Activated naive CD8-positive, alpha-beta T cell treated with anti-CD3 and anti-CD28 coated beads for 36 hours (primary cell): ENCODE results near the gene PTPN7. TPM values are rescaled to one million over a fixed set of nuclear protein-coding genes. Genes with fewer than 3 reads are reported as not detected.

Experiments
- DNase-seq: peaks from one replicate; pipeline ENCODE4 v3.0.0; 2021
- H3K27ac Mint-ChIP-seq: one replicate; pipeline ENCODE4 v1.8.0; 2022; ENCODE audit warnings: mild to moderate bottlenecking, moderate library complexity, mixed read lengths
- H3K27me3 Mint-ChIP-seq: one replicate; pipeline ENCODE4 v1.8.0; 2022; ENCODE audit warnings: mild to moderate bottlenecking, mixed read lengths
- H3K36me3 Mint-ChIP-seq: one replicate; pipeline ENCODE4 v1.8.0; 2021; ENCODE audit warnings: mild to moderate bottlenecking, mixed read lengths
- H3K4me1 Mint-ChIP-seq: one replicate; pipeline ENCODE4 v1.8.0; 2021; ENCODE audit warnings: mixed read lengths
- H3K4me3 Mint-ChIP-seq: one replicate; pipeline ENCODE4 v1.8.0; 2022; ENCODE audit warnings: mild to moderate bottlenecking, moderate library complexity, mixed read lengths
- H3K9me3 Mint-ChIP-seq: one replicate; pipeline ENCODE4 v1.8.0; 2022; ENCODE audit warnings: mixed read lengths
- total RNA-seq, 2 experiments: library from RNA; stranded (reverse); gene quantifications; one replicate each; pipeline ENCODE4 v1.2.3, GENCODE V29; 2021

Gene PTPN7
- total RNA-seq, 2 experiments from 2014 or later = 317 to 329 TPM

DNA sequence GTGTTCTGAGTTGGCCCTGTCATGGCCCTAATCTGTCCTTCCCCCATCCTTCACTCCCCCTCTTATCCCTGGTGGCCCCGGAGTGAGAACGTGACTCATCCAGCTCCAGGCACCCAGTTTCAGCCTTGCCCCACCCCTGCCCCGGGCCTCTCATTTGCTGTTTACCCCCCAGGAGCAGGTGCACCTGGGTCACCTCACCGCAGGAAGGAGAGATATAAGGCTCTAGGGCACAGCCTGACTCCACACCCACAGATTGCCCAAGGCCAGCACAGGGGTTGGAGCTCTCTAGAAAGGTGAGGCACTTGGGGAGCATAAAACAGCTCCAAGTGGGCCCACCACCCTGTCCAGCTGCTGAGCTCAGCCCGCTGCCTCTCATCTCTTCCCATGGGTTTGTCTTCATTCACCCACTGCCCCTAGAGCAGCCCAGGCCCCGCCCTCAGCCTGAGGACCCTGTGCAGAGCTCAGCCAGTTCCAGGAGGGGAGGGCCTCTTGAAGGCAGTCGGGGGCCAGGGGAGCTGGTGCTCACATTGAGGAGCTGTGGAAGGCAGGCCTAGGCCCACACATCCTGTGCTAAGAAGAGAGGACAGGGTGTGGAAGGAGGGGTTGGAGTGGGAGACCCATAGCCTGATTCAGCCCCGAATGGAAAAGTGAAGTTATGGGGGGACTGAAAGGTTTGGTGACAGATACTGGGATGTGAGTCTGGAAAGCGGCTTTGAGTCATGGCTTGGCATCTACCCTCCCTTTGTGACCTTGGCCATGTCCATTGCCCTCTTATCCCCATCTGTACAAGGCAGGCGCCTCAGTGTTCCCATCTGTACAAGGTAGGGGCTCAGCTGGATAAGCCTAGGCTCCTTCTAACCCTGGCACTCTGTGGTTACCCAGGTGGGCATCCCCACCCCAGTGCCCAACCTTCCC is 53.8 kb downstream of the PTPN7 start:
- Mint-ChIP-seq H3K36me3 (no peaks in the 10 kb centered on the region), H3K4me3 (no peak overlapping the region), H3K27me3 (no peaks in the 10 kb centered on the region), H3K27ac (no peak overlapping the region), H3K4me1 (no peaks in the 10 kb centered on the region), H3K9me3 (no peaks in the 10 kb centered on the region)
- no peak for DNase-seq

DNA sequence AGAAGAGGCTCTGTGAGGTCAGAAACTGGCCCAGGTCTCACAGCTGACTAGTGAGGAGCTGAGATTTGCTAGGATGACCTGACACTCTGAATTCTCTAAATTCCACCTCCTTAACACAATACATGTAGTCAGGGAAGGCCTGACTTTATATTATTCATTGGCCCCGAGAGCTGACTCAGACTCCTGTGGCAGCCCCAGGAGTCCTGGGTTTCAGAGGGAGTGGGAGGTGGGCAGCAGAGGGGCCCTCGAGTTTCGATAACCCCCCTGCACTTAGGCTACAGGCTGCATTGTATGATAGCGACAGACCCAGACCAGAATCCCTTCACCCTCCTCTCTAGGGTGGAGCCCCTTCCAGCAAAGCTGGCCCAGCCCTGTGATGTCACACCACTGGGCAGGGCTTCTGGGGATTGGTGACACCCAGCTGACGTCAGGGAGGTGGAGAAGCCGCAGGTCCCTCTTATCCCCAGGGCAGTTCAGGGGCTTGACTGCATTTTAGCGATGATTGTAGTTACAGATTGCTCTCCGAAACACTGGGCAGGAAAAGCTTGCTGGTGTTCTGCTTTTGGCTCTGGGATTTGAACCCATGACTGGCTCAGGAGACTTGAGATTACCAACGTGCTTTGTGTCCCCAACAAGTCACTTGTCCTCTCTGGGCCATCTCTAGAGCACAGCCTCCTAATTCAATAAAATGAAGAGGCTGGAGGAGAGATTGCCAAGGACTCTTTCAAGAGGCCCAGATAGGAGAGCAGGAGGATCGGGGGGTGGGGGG is 54.6 kb downstream of the PTPN7 start:
- no peaks in the 10 kb centered on the region for H3K27me3 Mint-ChIP-seq
- H3K36me3 Mint-ChIP-seq = no peaks in the 10 kb centered on the region
- no peaks in the 10 kb centered on the region for H3K9me3 Mint-ChIP-seq
- no peak overlapping the region for H3K4me3 Mint-ChIP-seq
- no peaks in the 10 kb centered on the region for H3K4me1 Mint-ChIP-seq
- no peak for DNase-seq
- H3K27ac Mint-ChIP-seq = no peak overlapping the region

DNA sequence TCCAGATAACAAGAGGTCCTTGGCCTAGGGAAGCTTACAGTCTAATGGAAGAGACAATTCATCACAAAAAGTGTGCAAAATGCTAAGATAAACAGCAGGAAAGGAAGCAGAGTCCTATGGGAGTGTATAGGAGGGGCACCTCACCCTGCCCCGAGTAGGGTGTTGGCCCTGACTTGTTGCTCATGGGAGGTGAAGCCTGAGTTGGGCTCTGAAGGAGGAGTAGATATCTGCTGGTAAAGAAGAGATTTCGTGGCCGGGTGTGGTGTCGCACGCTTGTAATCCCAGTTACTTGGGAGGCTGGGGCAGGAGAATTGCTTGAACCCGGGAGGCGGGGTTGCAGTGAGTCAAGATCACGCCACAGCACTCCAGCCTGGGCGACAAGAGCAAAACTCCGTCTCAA is 56.3 kb downstream of the PTPN7 start:
- no peak overlapping the region for H3K4me3 Mint-ChIP-seq
- no peaks in the 10 kb centered on the region for H3K27me3 Mint-ChIP-seq
- no peak for DNase-seq
- H3K9me3 Mint-ChIP-seq = no peaks in the 10 kb centered on the region
- H3K4me1 Mint-ChIP-seq = no peaks in the 10 kb centered on the region
- no peak overlapping the region for H3K27ac Mint-ChIP-seq
- H3K36me3 Mint-ChIP-seq = no peaks in the 10 kb centered on the region

DNA sequence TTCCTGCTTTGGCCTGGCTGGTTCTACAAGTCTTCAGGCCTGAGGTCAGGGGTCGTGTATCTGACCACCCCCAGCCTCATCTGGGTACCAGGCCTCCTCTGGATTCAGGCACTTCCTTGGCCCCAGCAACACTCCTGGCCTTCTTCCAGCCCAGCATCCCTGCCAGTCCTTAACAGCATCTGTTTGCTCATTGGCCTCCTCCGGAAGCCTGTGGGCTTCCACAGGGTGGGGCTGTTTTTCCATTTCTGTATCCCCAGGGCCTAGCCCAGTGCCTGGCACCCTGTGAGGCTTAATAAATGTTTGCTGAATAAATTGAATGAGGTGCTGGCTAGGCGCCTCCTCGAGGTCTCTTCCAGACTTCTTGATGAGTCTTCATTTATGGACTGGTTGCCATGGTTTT is 59.2 kb downstream of the PTPN7 start:
- H3K4me3 Mint-ChIP-seq = no peak overlapping the region
- DNase-seq = no peak
- no peaks in the 10 kb centered on the region for H3K4me1 Mint-ChIP-seq
- H3K36me3 Mint-ChIP-seq = no peaks in the 10 kb centered on the region
- H3K27me3 Mint-ChIP-seq = no peaks in the 10 kb centered on the region
- no peaks in the 10 kb centered on the region for H3K9me3 Mint-ChIP-seq
- no peak overlapping the region for H3K27ac Mint-ChIP-seq

Other genes starting within 250 kb of the PTPN7 start
- not detected for gene LMOD1, start 214.1 kb downstream of the PTPN7 start, total RNA-seq
- 100 to 1,000 TPM; 116 to 120 TPM for gene TIMM17A, start 205.1 kb downstream of the PTPN7 start, total RNA-seq
- gene RNPEP, start 178.0 kb downstream of the PTPN7 start, total RNA-seq = 10 to 100 TPM; 33.1 to 34.0 TPM
- under 1 TPM in 1 of 2 experiments, not detected in 1; 0.30 TPM for gene ELF3, start 150.0 kb downstream of the PTPN7 start, total RNA-seq
- not detected for gene GPR37L1, start 37.7 kb downstream of the PTPN7 start, total RNA-seq
- 10 to 100 TPM; 23.4 to 27.8 TPM for gene ARL8A, start 15.9 kb downstream of the PTPN7 start, total RNA-seq
- under 1 TPM; 0.06 to 0.22 TPM for gene LGR6, start 33.2 kb upstream of the PTPN7 start, total RNA-seq
- 10 to 100 TPM; 93.2 to 94.3 TPM for gene UBE2T, start 181.3 kb upstream of the PTPN7 start, total RNA-seq
- gene PPP1R12B, start 188.1 kb upstream of the PTPN7 start, total RNA-seq = 1 to 10 TPM; 5.8 to 10.0 TPM